Fibroblast of villous mesenchyme (primary cell): Measurements from ENCODE around the gene ERCC6. TPM values are rescaled to one million over a fixed set of nuclear protein-coding genes. Genes with fewer than 3 reads are reported as not detected.

Experiments used
- DNase-seq: peaks from one replicate; pipeline ENCODE4 v3.0.0-alpha.2; 2010; ENCODE audit warnings: low read depth
- H3K4me3 ChIP-seq: 2 replicates; pipeline ENCODE4 v1.5.1; 2011; ENCODE audit warnings: low read depth, mild to moderate bottlenecking, low read length
- CTCF ChIP-seq: IDR thresholded peaks from 2 replicates; pipeline ENCODE4 v1.5.1; 2012; ENCODE audit warnings: low read depth, mild to moderate bottlenecking, low read length; ENCODE audit not compliant: insufficient read depth
- total RNA-seq: library from RNA; depleted of rRNA; stranded (reverse); fragments of >200 nt; gene quantifications from 2 replicates; pipeline ENCODE4 v1.2.3, GENCODE V29; 2012

ERCC6 gene
- total RNA-seq, 1 donor = 35.4 TPM

GRCh38 chr10:49478819-49479218 lies 60.1 kb downstream of the ERCC6 start:
- TF ChIP-seq CTCF = no peak
- no peak for DNase-seq

GRCh38 chr10:49474901-49475300 lies 64.0 kb downstream of the ERCC6 start:
- TF ChIP-seq CTCF = no peak
- no peak for DNase-seq
- H3K4me3 ChIP-seq = no peak overlapping the region

More at GRCh38 chr10:49478819-49479218, 60.1 kb downstream of the ERCC6 start:
- no peak overlapping the region for H3K4me3 ChIP-seq

- no peak for DNase-seq
- no peak for TF ChIP-seq CTCF
- no peak overlapping the region for H3K4me3 ChIP-seq
Observed at GRCh38 chr10:49471532-49471931, 67.4 kb downstream of the ERCC6 start.

- no peak overlapping the region for H3K4me3 ChIP-seq
- no peak for DNase-seq
- no peak for TF ChIP-seq CTCF
Observed at GRCh38 chr10:49465736-49466135, 73.2 kb downstream of the ERCC6 start.

Other genes starting within 250 kb of the ERCC6 start
- not detected in 2 replicates for gene C10orf71, start 240.0 kb downstream of the ERCC6 start, total RNA-seq
- gene DRGX, start 143.0 kb downstream of the ERCC6 start, total RNA-seq = not detected in 2 replicates
- under 0.01 TPM in 1 of 2 replicates, not detected in the other for gene SLC18A3, start 71.2 kb upstream of the ERCC6 start, total RNA-seq
- gene CHAT, start 74.9 kb upstream of the ERCC6 start, total RNA-seq = not detected in 2 replicates
- gene C10orf53, start 140.5 kb upstream of the ERCC6 start, total RNA-seq = not detected in 2 replicates
- under 0.01 and 0.32 TPM in 2 replicates for gene OGDHL, start 223.2 kb upstream of the ERCC6 start, total RNA-seq